Natural killer cell (primary cell): ENCODE measurements around the gene SLFN12L. TPM values are rescaled to one million over a fixed set of nuclear protein-coding genes. Genes with fewer than 3 reads are reported as not detected.
A peak's percentile ranks its signal among the peaks of the same experiment; 100 is the strongest.

Experiments
- ATAC-seq, 3 donors: fragments of 150-1000 bp in 2 of 3; fragments of 200-7000 bp in 1 of 3; cut with Tn5 transposase; 1 replicate in 1 of 3; 2 replicates in 2 of 3; pipeline ENCODE4 v1.10.0; 2021; ENCODE audit warnings: mild to moderate bottlenecking in 2 of 3, moderate library complexity in 2 of 3
- DNase-seq, 2 donors: peaks; one replicate each; pipeline versions ENCODE4 v3.0.0 to v3.0.0-alpha.2; 2013 to 2021; ENCODE audit warnings: mixed read lengths in 1 of 2
- H3K27ac ChIP-seq: one replicate; pipeline ENCODE4 v1.5.1; 2013; ENCODE audit warnings: mild to moderate bottlenecking, low read length
- H3K27me3 ChIP-seq: one replicate; pipeline ENCODE4 v1.6.1; 2013; ENCODE audit warnings: low read length; ENCODE audit not compliant: control insufficient read depth, insufficient read depth
- H3K36me3 ChIP-seq: one replicate; pipeline ENCODE4 v1.6.1; 2013; ENCODE audit warnings: low read length; ENCODE audit not compliant: control insufficient read depth, insufficient read depth
- H3K4me1 ChIP-seq: one replicate; pipeline ENCODE4 v1.6.1; 2013; ENCODE audit warnings: low read length; ENCODE audit not compliant: control insufficient read depth, insufficient read depth
- H3K4me3 ChIP-seq: one replicate; pipeline ENCODE4 v1.5.1; 2013; ENCODE audit warnings: low read length
- H3K9me3 ChIP-seq: one replicate; pipeline ENCODE4 v1.6.1; 2013; ENCODE audit warnings: low read length; ENCODE audit not compliant: control insufficient read depth, insufficient read depth
- H3K27ac Mint-ChIP-seq, 2 donors: one replicate each; pipeline ENCODE4 v1.8.0; 2022; ENCODE audit warnings: mild to moderate bottlenecking in 2 of 2, mixed read lengths in 2 of 2, moderate library complexity in 1 of 2
- H3K27me3 Mint-ChIP-seq, 2 donors: one replicate each; pipeline ENCODE4 v1.8.0; 2022; ENCODE audit warnings: low read depth in 2 of 2, mixed read lengths in 2 of 2
- H3K36me3 Mint-ChIP-seq: one replicate; pipeline ENCODE4 v1.8.0; 2022; ENCODE audit warnings: mixed read lengths
- H3K4me1 Mint-ChIP-seq, 2 donors: one replicate each; pipeline ENCODE4 v1.8.0; 2022; ENCODE audit warnings: mixed read lengths in 2 of 2
- H3K4me3 Mint-ChIP-seq: one replicate; pipeline ENCODE4 v1.8.0; 2022; ENCODE audit warnings: mild to moderate bottlenecking, moderate library complexity, mixed read lengths
- H3K9me3 Mint-ChIP-seq, 2 donors: one replicate each; pipeline ENCODE4 v1.8.0; 2022; ENCODE audit warnings: mixed read lengths in 2 of 2
- CTCF ChIP-seq: fragments of 200-600 bp; IDR thresholded peaks from one replicate; pipeline ENCODE4 v1.8.0; 2022; ENCODE audit warnings: antibody characterized with exemption
- WGBS: methylation state at CpG from one replicate; pipeline ENCODE4 v1.1.7; 2013; ENCODE audit warnings: missing lambda C conversion rate; ENCODE audit not compliant: insufficient coverage; 5-methylcytosine and 5-hydroxymethylcytosine counted together
- intact Hi-C: fragments of 100-400 bp; cut with micrococcal nuclease; formaldehyde crosslinking; loops from one replicate; pipeline ENCODE4 v1.14.2; 2022
- total RNA-seq, 4 donors: library from RNA; stranded (reverse); fragments of 120-200 nt in 1 of 4; gene quantifications; one replicate each; pipeline versions ENCODE4 v1.2.3 to v1.2.4, GENCODE V29; 2013 to 2022

Gene SLFN12L
- total RNA-seq, 3 donors from 2014 or later (not counting 1 experiment from before 2014, with no cell fraction given): 126 to 174 (median 130) TPM

GRCh38 chr17:35448899-35449227 is 88.6 kb downstream of the SLFN12L start:
- H3K4me3 ChIP-seq: peak overlapping the region; percentile 91
- intact Hi-C loops: loop anchor here (1.0 to 5.0 kb wide), 7 partner anchors 17 to 287 kb away; partner anchors contain the start of genes SLFN11 and SLFN12
- H3K27ac Mint-ChIP-seq: peak overlapping the region; percentile 96 to 98

GRCh38 chr17:35448214-35448898 is 89.1 kb downstream of the SLFN12L start, which contains the start of gene SLFN13:
TSS of gene SLFN13 (minus strand) at chr17:35448766. CDS start at chr17:35445680, 3,086 bp downstream.
- H3K36me3 ChIP-seq: peaks cover 6% of the 10 kb centered on the region
- DNase-seq: peak; percentile 80 to 91
- H3K27ac ChIP-seq: peak within 1 kb of the TSS; percentile 97
- H3K36me3 Mint-ChIP-seq: peaks cover 12% of the 10 kb centered on the region
- no peaks in the 10 kb centered on the region for H3K9me3 Mint-ChIP-seq
- intact Hi-C loops: loop anchor here (1.0 to 5.0 kb wide), 6 partner anchors 16 to 286 kb away; partner anchors contain the start of genes SLFN11 and SLFN12
- H3K4me3 ChIP-seq: peak within 1 kb of the TSS; percentile 91
- WGBS: 1% methylated on average over 44 of the region's 44 CpGs
- no peaks in the 10 kb centered on the region for H3K9me3 ChIP-seq
- H3K27me3 ChIP-seq: no peaks in the 10 kb centered on the region
- peaks cover 44 to 46% of the 10 kb centered on the region in 2 donors for H3K4me1 Mint-ChIP-seq
- peak within 1 kb of the TSS; percentile 96 to 98 for H3K27ac Mint-ChIP-seq
- TF ChIP-seq CTCF: no peak
- H3K4me3 Mint-ChIP-seq: peak within 1 kb of the TSS; percentile 98
- peak; percentile 79 to 91 (median 86) for ATAC-seq
- peaks cover 28% of the 10 kb centered on the region for H3K4me1 ChIP-seq
- no peaks in the 10 kb centered on the region for H3K27me3 Mint-ChIP-seq

More at GRCh38 chr17:35448899-35449227, 88.6 kb downstream of the SLFN12L start:
- DNase-seq (no peak), ATAC-seq (peak in 1 of 3 donors; percentile 2)
- peak overlapping the region; percentile 98 for H3K4me3 Mint-ChIP-seq
- H3K9me3 Mint-ChIP-seq: no peaks in the 10 kb centered on the region
- peaks cover 44 to 46% of the 10 kb centered on the region in 2 donors for H3K4me1 Mint-ChIP-seq
- Histone ChIP-seq H3K9me3 (no peaks in the 10 kb centered on the region), H3K27ac (peak overlapping the region; percentile 97), H3K36me3 (peaks cover 6% of the 10 kb centered on the region), H3K27me3 (no peaks in the 10 kb centered on the region), H3K4me1 (peaks cover 28% of the 10 kb centered on the region)
- peaks cover 12% of the 10 kb centered on the region for H3K36me3 Mint-ChIP-seq
- WGBS: 21% methylated on average over 16 of the region's 16 CpGs
- H3K27me3 Mint-ChIP-seq: no peaks in the 10 kb centered on the region
- TF ChIP-seq CTCF: no peak

GRCh38 chr17:35447499-35447898 is 90.0 kb downstream of the SLFN12L start:
- Mint-ChIP-seq H3K9me3 (no peaks in the 10 kb centered on the region), H3K4me3 (peak overlapping the region; percentile 98), H3K27me3 (no peaks in the 10 kb centered on the region), H3K27ac (peak overlapping the region; percentile 96 to 98), H3K4me1 (peaks cover 44 to 46% of the 10 kb centered on the region in 2 donors), H3K36me3 (peaks cover 12% of the 10 kb centered on the region)
- TF ChIP-seq CTCF: no peak
- no peaks in the 10 kb centered on the region for H3K9me3 ChIP-seq
- peak overlapping the region; percentile 91 for H3K4me3 ChIP-seq
- intact Hi-C loops: loop anchor here (5.0 kb wide), 2 partner anchors 75 to 285 kb away; partner anchors contain the start of gene SLFN11
- peak overlapping the region; percentile 97 for H3K27ac ChIP-seq
- WGBS: 54% methylated on average over 3 of the region's 3 CpGs
- peaks cover 28% of the 10 kb centered on the region for H3K4me1 ChIP-seq
- DNase-seq: no peak
- no peak for ATAC-seq
- H3K36me3 ChIP-seq: peaks cover 9% of the 10 kb centered on the region
- no peaks in the 10 kb centered on the region for H3K27me3 ChIP-seq
